ENCODE results near the gene CMAS. TPM values are rescaled to one million over a fixed set of nuclear protein-coding genes. Genes with fewer than 3 reads are reported as not detected.
A peak's percentile ranks its signal among the peaks of the same experiment; 100 is the strongest.
"Not testable (repeated sequence)": the region's sequence is repeated elsewhere in the genome, so short reads cannot be mapped to it uniquely, and the experiment has no call there.

CMAS gene
- 9.2 TPM for total RNA-seq

DNA sequence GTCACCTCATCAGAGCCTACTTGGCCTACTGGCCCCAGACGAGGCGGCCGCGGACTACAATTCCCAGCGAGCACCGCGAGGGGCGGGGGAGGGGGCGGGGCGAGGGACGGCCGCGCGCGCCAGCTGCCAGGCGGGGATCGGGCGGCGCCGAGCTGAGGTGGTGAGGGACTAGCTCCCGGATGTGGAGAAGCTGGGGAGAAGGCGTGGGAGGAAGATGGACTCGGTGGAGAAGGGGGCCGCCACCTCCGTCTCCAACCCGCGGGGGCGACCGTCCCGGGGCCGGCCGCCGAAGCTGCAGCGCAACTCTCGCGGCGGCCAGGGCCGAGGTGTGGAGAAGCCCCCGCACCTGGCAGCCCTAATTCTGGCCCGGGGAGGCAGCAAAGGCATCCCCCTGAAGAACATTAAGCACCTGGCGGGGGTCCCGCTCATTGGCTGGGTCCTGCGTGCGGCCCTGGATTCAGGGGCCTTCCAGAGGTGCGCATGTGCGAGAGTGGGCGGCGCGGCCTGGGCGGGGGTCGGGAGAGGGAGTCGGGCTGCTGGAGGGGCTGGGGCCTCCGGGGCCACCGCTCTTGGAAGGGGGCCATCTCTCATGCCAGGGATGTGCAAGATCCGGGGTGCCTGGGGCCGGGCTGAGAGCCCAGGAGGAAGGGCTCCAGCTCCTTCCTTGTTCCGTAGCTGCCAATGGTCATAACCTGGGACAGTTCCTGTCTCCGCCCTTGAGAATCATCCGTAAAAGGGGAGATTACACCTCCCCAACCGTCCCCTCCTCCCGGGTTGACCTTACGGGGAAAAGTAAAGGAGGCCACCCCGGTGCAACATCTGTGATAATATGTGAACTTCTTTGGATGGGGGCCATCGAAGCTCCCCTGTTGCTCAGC lies at the start of gene CMAS:
TSS of gene CMAS (plus strand) at position 129 of the 878 bp plus-strand sequence. CDS start at position 215, 86 bp downstream.
- DNase-seq (ENCODE audit: low read depth in 2 of 3, low spot score in 2 of 3): peak; percentile 45 to 73 (median 71)

DNA sequence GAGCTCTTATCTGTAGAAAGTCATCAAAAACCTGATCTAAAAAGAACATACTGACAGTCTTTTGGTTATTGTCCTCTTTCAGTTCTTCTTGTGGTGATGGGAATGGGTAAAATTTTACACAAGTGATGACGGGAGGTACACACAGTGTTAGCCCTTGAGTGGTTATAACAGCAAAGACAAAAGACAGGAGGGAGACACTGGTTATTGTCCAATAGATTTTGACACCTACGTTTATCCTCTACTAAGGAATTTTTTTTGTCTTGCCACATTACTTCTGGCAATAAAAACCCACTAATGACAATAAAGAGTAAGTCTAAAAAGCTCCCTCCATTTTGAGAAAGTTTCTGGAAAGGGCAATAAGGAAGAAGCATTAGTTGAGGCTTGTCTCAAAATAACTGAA lies 47.7 kb upstream of the CMAS start:
- no peak for DNase-seq (ENCODE audit: low read depth in 2 of 3, low spot score in 2 of 3)

DNA sequence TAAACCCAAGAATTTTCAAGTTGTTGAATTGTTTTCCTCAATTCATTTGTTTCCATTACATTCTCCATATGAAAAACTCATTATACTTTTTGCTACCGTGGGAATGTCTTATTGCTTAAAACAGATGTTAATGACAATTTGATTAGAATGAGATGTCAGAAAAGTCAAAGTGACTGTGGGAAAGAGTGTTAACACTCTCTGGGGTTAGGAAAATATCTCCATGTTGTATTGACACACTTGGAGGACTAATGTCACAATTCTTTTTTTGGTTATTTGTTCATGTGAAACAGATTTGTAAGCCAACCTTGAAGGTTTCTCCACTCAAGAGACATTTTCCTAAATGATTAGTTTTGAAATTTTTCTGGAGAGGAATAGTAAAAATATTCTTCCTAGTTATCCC lies 47.2 kb upstream of the CMAS start:
- no peak for DNase-seq (ENCODE audit: low read depth in 2 of 3, low spot score in 2 of 3)

DNA sequence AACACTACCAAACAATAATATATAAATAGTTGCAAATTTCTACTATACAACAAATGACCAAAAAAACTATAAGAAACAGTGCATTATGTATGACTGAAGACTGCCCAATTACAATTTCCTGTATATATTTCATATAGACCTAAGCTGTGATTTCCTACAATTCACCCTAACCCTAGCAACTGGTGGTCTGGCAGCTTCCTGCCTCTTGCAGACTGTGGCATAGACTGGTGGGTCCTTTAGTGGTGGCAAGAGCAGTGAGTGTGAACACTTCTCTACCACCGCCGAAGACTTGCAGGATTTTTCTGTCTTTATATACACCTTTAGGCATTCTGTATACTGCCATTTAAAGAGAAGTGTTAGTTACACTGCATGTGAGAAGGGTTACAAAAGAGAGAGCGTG lies 43.6 kb upstream of the CMAS start:
- DNase-seq (ENCODE audit: low read depth in 2 of 3, low spot score in 2 of 3): no peak

GRCh38 chr12:22007794-22008193 lies 38.2 kb upstream of the CMAS start:
- not testable (repeated sequence) for DNase-seq (ENCODE audit: low read depth in 2 of 3, low spot score in 2 of 3)

DNA sequence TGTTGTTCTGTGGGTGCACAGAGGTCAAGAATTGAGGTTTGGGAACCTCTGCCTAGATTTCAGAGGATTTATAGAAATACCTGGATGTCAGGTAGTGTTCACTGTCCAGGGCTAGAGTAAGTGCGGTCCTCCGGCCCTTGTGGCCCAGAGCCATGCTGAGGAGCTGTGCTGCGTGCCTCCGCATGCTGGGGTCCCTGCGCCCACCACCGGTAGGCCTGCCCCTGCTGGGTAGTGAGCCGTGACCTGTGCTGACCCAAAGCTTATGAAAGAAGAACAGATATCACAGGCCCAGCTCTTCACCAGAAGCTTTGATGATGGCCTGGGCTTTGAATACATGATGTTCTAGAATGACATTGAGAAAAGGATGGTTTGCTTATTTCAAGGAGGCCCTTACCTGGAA lies 37.8 kb upstream of the CMAS start:
- DNase-seq (ENCODE audit: low read depth in 2 of 3, low spot score in 2 of 3): no peak

DNA sequence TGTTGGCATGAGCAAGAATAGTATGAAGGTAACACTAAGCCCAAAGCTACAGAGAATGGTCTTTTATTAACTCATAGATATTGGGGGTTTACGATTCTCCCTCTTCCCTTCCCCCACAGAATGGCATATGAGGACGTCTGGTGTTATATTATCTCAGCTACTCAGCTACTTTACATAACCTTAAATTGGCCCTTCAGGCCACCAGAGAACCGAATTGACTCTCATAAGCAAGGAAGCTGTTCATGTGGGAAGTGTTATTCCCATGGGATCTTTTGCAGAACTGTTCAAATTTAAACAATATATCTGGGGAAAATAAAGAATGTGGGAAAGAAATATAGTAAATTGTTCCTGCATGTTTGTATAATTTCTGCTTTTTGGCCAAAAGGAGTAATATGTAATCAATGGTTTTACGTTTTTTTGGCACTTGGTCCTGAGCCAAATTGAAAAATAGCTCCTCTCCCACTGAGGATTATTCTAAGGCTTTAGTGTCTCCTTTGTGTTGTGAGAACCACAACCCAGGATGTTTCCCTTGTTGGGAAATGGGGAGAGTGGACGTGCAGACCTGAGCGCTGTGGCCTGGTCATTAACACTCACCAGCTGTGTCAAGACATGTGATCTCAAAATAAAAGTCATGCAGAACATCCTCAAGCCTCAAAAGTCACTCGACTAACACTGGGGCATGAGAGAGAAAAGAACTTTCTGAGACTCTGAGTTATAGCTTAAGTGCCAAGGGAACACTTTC lies 31.8 kb upstream of the CMAS start:
- no peak for DNase-seq (ENCODE audit: low read depth in 2 of 3, low spot score in 2 of 3)

DNA sequence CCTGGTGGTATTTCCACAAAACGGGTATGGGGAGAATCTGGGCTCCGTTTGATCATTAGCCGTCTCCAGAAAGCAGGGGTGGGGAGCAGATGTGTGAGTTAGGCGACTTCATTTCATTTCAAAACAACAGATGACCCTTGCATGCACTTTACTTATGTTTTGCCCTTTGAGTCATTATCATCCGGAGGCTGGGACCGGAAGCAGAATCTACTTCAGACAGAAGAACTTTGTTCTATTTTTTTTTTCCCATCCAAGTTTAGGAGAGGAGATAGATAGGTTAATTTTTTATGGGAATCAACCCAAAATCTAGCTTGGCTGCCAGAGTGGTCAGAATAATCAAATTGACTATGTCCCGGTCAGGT lies 31.3 kb upstream of the CMAS start:
- DNase-seq (ENCODE audit: low read depth in 2 of 3, low spot score in 2 of 3): no peak

DNA sequence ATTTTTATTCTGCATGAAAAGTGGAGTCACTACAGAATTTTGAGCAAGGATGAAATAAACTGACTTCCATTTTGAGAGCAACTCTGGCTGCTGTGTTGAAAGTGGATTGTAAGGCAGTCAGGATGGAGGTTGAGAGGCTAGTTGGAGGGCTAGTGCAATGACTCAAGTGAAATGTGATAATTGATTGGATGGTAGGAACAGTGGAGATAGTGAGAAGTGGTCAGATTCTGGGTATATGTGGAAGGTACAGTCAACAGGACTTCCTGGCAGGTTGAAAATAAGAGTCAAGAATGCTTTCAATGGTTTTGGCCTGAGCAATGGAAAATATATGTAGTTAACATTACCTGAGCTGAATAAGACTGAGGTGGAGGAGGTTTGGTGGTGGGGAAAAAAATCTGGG lies 29.0 kb upstream of the CMAS start:
- no peak for DNase-seq (ENCODE audit: low read depth in 2 of 3, low spot score in 2 of 3)

GRCh38 chr12:22018860-22019259 lies 27.2 kb upstream of the CMAS start:
- DNase-seq (ENCODE audit: low read depth in 2 of 3, low spot score in 2 of 3): peak in 1 of 3 donors; percentile 32

- DNase-seq (ENCODE audit: low read depth in 2 of 3, low spot score in 2 of 3): not testable (repeated sequence)
These were observed 22.5 kb upstream of the CMAS start for GRCh38 chr12:22023489-22023888.

GRCh38 chr12:22029491-22029890 lies 16.5 kb upstream of the CMAS start:
- DNase-seq (ENCODE audit: low read depth in 2 of 3, low spot score in 2 of 3): no peak

GRCh38 chr12:22029991-22030390 lies 16.0 kb upstream of the CMAS start:
- no peak for DNase-seq (ENCODE audit: low read depth in 2 of 3, low spot score in 2 of 3)

- no peak for DNase-seq (ENCODE audit: low read depth in 2 of 3, low spot score in 2 of 3)
These were observed 13.3 kb upstream of the CMAS start for GRCh38 chr12:22032732-22033131.

DNA sequence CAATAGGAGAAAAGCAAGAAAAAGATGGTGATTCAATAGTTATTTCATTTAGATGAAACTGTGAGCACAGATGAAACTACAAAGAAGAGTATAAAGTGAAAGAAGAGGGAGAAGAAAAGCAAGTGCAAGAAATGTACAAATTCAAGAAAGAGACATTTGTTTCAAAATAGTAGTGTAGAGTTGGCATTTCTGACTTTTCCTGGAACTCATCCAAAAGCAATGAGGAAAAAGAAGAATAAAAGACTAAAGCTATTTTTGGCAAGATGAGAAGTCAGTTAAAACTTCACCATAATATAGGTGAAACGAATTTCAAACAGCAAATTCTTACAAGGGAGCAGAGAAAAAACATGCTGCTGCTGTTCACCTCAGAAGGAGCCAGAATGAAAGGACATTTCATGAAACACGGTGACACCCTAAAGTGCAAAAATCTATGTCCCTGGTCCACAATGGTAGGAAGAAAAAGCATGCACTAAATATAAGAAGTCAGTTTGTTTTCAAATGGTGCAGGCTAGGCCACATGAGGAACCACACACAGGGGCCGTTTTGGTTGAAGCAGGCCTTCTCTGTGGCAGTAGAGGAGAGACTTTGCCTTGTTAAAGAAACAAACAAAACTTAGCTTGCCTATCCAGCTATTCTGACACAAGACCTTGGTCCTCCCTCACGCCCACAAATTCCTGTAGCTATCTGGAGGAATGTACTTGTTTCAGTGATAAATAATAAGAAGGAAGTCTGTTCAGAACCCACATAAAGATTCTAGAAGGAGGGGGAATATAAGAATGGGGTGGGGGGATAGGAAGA lies 11.1 kb upstream of the CMAS start:
- DNase-seq (ENCODE audit: low read depth in 2 of 3, low spot score in 2 of 3): peak in 1 of 3 donors; percentile 40

DNA sequence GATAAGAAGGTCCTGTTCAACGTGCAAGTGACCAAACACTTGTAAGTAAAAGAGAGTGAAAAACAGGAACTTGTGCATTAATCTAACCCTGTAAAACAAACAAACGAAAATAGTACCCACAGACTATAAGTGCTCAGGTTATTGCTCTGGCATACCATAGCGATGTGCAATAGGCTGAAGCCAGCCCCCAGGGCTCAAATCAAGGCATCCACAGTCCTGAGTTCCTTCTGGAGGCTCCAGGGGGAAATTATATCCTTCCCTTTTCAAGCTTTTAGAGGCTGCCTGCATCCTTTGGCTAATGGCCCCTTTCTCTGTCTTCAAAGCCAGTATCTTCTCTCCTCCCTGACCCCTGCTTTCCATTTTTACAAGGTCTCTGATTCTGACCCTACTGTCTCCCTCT lies 8.1 kb upstream of the CMAS start:
- DNase-seq (ENCODE audit: low read depth in 2 of 3, low spot score in 2 of 3): no peak

DNA sequence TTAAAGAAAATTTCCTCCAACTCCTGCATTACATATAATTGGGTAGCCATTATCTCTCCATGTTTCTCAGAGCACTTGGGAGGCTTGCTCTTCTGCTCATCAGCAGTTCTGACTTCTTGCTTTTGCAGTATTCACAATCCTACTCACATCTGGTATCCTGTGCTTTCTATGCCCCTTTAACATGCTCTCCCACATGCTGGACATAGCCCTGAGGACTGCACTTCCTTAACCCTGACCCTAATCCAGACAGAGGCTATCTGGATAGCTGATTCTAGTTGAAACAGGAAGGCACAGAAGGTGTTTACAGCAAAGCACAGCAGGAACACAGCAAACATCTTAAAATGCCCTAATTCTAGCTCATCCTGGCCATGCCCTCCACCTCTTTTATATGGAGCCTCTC lies 7.3 kb upstream of the CMAS start:
- no peak for DNase-seq (ENCODE audit: low read depth in 2 of 3, low spot score in 2 of 3)

GRCh38 chr12:22039361-22039760 lies 6.7 kb upstream of the CMAS start:
- no peak for DNase-seq (ENCODE audit: low read depth in 2 of 3, low spot score in 2 of 3)

DNA sequence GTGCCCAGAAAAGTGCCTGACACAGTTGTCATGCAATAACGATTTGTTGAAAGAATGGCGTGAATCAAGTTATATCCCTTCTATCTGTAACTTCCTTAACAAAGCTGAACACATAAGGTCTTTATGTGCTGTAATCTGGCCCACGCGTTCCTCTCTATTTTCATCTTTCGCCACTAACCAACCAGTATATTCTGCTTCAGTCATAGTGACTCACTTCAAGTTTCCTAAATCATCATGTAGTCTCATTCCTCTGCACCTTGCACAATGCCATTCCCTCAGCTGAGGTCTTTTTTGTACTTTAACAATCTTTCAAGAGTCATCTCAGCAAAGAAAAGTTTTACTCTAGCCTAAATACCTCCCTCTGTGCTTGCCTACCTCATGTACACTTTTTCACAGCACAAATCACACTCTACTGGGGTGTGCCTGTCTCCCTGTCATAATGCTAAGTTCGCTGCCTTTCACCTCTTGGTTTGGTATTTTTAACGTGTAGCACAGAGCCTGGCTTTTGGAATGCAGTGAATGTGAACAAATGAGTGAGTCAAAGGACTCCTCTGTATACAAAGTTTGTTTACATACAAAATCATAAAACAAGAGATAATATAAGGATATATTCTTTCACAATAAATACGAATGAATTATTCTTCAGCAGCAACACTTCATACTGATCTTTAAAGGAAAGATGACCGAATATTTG lies 2.9 kb upstream of the CMAS start:
- no peak for DNase-seq (ENCODE audit: low read depth in 2 of 3, low spot score in 2 of 3)

GRCh38 chr12:22043943-22044342 lies 2.1 kb upstream of the CMAS start:
- no peak for DNase-seq (ENCODE audit: low read depth in 2 of 3, low spot score in 2 of 3)

GRCh38 chr12:22044391-22044790 lies 1.6 kb upstream of the CMAS start:
- DNase-seq (ENCODE audit: low read depth in 2 of 3, low spot score in 2 of 3): no peak
